SJSA1 (cell line): ENCODE measurements around the gene FKBP6. TPM values are rescaled to one million over a fixed set of nuclear protein-coding genes. Genes with fewer than 3 reads are reported as not detected.
"Not testable (repeated sequence)": the region's sequence is repeated elsewhere in the genome, so short reads cannot be mapped to it uniquely, and the experiment has no call there.

ENCODE experiments used
- DNase-seq, 2 experiments: peaks; one replicate each; pipeline ENCODE4 v3.0.0-alpha.2; 2015 to 2020; ENCODE audit warnings: low spot score in 2 of 2, low read depth in 1 of 2
- H3K27ac ChIP-seq: fragments of 250-450 bp; sonication (Bioruptor Pico); 2 replicates; pipeline ENCODE4 v1.5.1; 2020; ENCODE audit warnings: mild to moderate bottlenecking, moderate library complexity
- H3K27me3 ChIP-seq: fragments of 250-450 bp; sonication (Bioruptor Pico); replicated peaks from 2 replicates; pipeline ENCODE4 v1.5.1; 2020; ENCODE audit warnings: mild to moderate bottlenecking, moderate library complexity
- H3K36me3 ChIP-seq: fragments of 250-450 bp; sonication (Bioruptor Pico); 2 replicates; pipeline ENCODE4 v1.5.1; 2020; ENCODE audit warnings: mild to moderate bottlenecking
- H3K4me1 ChIP-seq: fragments of 250-450 bp; sonication (Bioruptor Pico); replicated peaks from 2 replicates; pipeline ENCODE4 v1.6.1; 2021; ENCODE audit warnings: mild to moderate bottlenecking
- H3K4me3 ChIP-seq: fragments of 250-450 bp; sonication (Bioruptor Pico); 2 replicates; pipeline ENCODE4 v1.5.1; 2020; ENCODE audit warnings: mild to moderate bottlenecking
- H3K9me3 ChIP-seq: fragments of 250-450 bp; sonication (Bioruptor Pico); replicated peaks from 2 replicates; pipeline ENCODE4 v1.5.1; 2020; ENCODE audit warnings: mild to moderate bottlenecking
- total RNA-seq: library from RNA; depleted of rRNA; stranded (reverse); fragments of >200 nt; shearing (Covaris generic); gene quantifications from 2 replicates; pipeline ENCODE4 v1.2.3, GENCODE V29; 2014; rRNA removed

The FKBP6 gene
- total RNA-seq, 1 experiment from 2014 or later, result not detected

- H3K9me3 ChIP-seq, H3K27ac ChIP-seq, H3K4me1 ChIP-seq, H3K36me3 ChIP-seq, H3K4me3 ChIP-seq, H3K27me3 ChIP-seq: not testable (repeated sequence)
- DNase-seq, result peak; percentile 68 to 77
Measured at GRCh38 chr7:73399185-73400050, 71.5 kb downstream of the FKBP6 start.

- H3K27me3 ChIP-seq, DNase-seq, H3K36me3 ChIP-seq, H3K4me3 ChIP-seq, H3K9me3 ChIP-seq, H3K4me1 ChIP-seq, H3K27ac ChIP-seq: not testable (repeated sequence)
Measured at GRCh38 chr7:73404860-73405259, 76.9 kb downstream of the FKBP6 start.

Other genes starting within 250 kb of the FKBP6 start
- not detected in 2 replicates for gene SPDYE9, start 242.1 kb upstream of the FKBP6 start, total RNA-seq
- 46.3 and 64.0 TPM in 2 replicates for gene NSUN5, start 19.3 kb upstream of the FKBP6 start, total RNA-seq
- not detected in 2 replicates for gene TRIM50, start 79 bp upstream of the FKBP6 start, total RNA-seq
- 3.5 and 10.5 TPM in 2 replicates for gene FZD9, start 105.6 kb downstream of the FKBP6 start, total RNA-seq
- gene BAZ1B, start 194.1 kb downstream of the FKBP6 start, total RNA-seq, result 78.9 and 86.5 TPM in 2 replicates
- gene BCL7B, start 229.5 kb downstream of the FKBP6 start, total RNA-seq, result 20.5 and 75.2 TPM in 2 replicates